GM18519 (cell line): ENCODE results near the gene VEPH1.

Source experiments
- ATAC-seq: cut with Tn5 transposase; IDR thresholded peaks from one replicate; pipeline ENCODE4 v1.9.1; 2021; ENCODE audit warnings: mild to moderate bottlenecking, moderate library complexity; ENCODE audit not compliant: unreplicated experiment, low FRiP score

VEPH1 gene

GRCh38 chr3:157233923-157234322 is 269.3 kb downstream of the VEPH1 start:
- no peak for ATAC-seq

GRCh38 chr3:157232141-157232540 is 271.1 kb downstream of the VEPH1 start:
- ATAC-seq, result no peak

- ATAC-seq, result no peak
Measured at GRCh38 chr3:157231071-157231470, 272.1 kb downstream of the VEPH1 start.

GRCh38 chr3:157226173-157226847 is 276.9 kb downstream of the VEPH1 start:
- no peak for ATAC-seq

GRCh38 chr3:157225001-157225400 is 278.2 kb downstream of the VEPH1 start:
- ATAC-seq, result no peak

- ATAC-seq, result no peak
Measured at GRCh38 chr3:157220883-157221282, 282.3 kb downstream of the VEPH1 start.

GRCh38 chr3:157220211-157220610 is 283.0 kb downstream of the VEPH1 start:
- ATAC-seq, result no peak

- ATAC-seq, result no peak
Measured at GRCh38 chr3:157219215-157219614, 284.0 kb downstream of the VEPH1 start.
